Measurements from ENCODE around the gene TP53AIP1.

TP53AIP1 gene

DNA sequence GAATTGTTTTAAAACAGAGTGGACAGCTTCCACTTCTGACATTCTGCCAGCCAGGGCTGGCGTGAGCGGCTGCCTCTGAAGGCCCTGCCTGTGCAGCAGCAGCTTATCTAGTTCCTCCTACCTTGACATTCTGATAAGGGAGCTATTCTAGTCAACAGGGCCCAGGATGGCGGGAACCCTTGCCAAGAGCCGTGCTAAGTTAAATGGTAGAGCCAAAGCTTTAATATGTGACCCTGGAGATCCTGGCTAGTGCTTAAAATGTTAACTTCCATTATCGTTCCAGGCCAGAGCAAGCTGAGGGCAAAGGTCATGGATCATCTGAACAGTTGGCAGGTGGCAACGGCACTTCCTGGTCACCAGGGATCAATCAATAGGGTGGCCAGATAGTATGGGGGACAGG, 48.0 kb downstream of the TP53AIP1 start:
- no peak for DNase-seq (ENCODE audit: low read depth)
- TF ChIP-seq MYC (IDR thresholded peaks at IDR 0.05; ENCODE audit: low read depth, low read length) (no peak), CTCF (IDR thresholded peaks at IDR 0.05; ENCODE audit: low read depth, low read length) (no peak), POLR2A (IDR thresholded peaks at IDR 0.05; ENCODE audit: extremely low read depth, insufficient read length) (no peak)
- TF ChIP-seq, protein P1, sequence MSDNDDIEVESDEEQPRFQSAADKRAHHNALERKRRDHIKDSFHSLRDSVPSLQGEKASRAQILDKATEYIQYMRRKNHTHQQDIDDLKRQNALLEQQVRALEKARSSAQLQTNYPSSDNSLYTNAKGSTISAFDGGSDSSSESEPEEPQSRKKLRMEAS (IDR thresholded peaks at IDR 0.05; ENCODE audit: low read depth, low read length), result no peak
- no peak overlapping the region for H3K4me3 ChIP-seq (ENCODE audit: low read depth, low read length)

- no peak overlapping the region for H3K4me3 ChIP-seq (ENCODE audit: low read depth, low read length)
- DNase-seq (ENCODE audit: low read depth), result no peak
- TF ChIP-seq POLR2A (IDR thresholded peaks at IDR 0.05; ENCODE audit: extremely low read depth, insufficient read length) (no peak), CTCF (IDR thresholded peaks at IDR 0.05; ENCODE audit: low read depth, low read length) (no peak), MYC (IDR thresholded peaks at IDR 0.05; ENCODE audit: low read depth, low read length) (no peak)
- TF ChIP-seq, protein P1 (IDR thresholded peaks at IDR 0.05; ENCODE audit: low read depth, low read length), result no peak
Measured at GRCh38 chr11:128894286-128894681, 48.4 kb downstream of the TP53AIP1 start.

GRCh38 chr11:128893578-128894285, 48.9 kb downstream of the TP53AIP1 start:
- no peak for TF ChIP-seq CTCF (IDR thresholded peaks at IDR 0.05; ENCODE audit: low read depth, low read length)
- TF ChIP-seq MYC (IDR thresholded peaks at IDR 0.05; ENCODE audit: low read depth, low read length), result no peak
- no peak for TF ChIP-seq POLR2A (IDR thresholded peaks at IDR 0.05; ENCODE audit: extremely low read depth, insufficient read length)
- TF ChIP-seq, protein P1 (IDR thresholded peaks at IDR 0.05; ENCODE audit: low read depth, low read length), result no peak
- no peak overlapping the region for H3K4me3 ChIP-seq (ENCODE audit: low read depth, low read length)
- DNase-seq (ENCODE audit: low read depth), result no peak

DNA sequence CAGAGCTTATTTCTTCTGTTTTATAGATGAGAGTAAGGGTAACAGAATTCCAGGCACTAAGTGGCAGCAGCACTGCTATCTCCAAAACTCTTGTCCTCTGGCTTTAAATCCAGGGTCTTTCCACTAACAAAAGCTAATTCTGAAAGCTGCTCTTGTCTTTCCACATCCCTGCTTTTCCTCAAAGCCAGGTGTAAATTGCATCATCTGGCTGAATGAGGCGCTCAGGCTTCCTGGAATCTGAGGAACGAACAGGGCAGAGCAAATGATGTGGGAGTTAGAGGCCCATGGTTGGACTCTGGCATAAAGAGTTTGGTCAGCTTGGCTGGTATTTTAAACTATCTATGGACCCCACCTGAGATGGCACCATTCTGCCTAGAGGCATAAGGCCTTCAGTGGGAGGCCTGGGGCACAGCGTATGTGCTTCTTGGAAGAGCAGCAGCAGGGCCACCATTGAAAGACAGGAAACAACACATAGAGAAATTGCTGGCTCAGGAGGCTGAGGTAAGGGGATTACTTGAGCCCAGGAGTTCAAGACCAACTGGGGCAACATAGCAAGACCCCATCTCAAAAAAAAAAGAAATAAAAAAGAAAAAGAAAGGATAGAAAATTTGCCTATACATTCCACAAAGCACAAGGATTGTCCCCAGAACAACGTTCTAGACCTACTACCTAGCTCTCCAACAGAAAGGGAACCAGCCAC, 49.7 kb downstream of the TP53AIP1 start:
- DNase-seq (ENCODE audit: low read depth), result no peak
- H3K4me3 ChIP-seq (ENCODE audit: low read depth, low read length), result no peak overlapping the region
- TF ChIP-seq, protein P1 (IDR thresholded peaks at IDR 0.05; ENCODE audit: low read depth, low read length), result no peak
- TF ChIP-seq CTCF (IDR thresholded peaks at IDR 0.05; ENCODE audit: low read depth, low read length) (no peak), MYC (IDR thresholded peaks at IDR 0.05; ENCODE audit: low read depth, low read length) (no peak), POLR2A (IDR thresholded peaks at IDR 0.05; ENCODE audit: extremely low read depth, insufficient read length) (no peak)

GRCh38 chr11:128891913-128892398, 50.7 kb downstream of the TP53AIP1 start:
- TF ChIP-seq POLR2A (IDR thresholded peaks at IDR 0.05; ENCODE audit: extremely low read depth, insufficient read length), result no peak
- TF ChIP-seq, protein P1 (IDR thresholded peaks at IDR 0.05; ENCODE audit: low read depth, low read length), result no peak
- no peak for TF ChIP-seq CTCF (IDR thresholded peaks at IDR 0.05; ENCODE audit: low read depth, low read length)
- no peak for TF ChIP-seq MYC (IDR thresholded peaks at IDR 0.05; ENCODE audit: low read depth, low read length)
- H3K4me3 ChIP-seq (ENCODE audit: low read depth, low read length), result no peak overlapping the region
- DNase-seq (ENCODE audit: low read depth), result no peak
